Activated naive CD4-positive, alpha-beta T cell (primary cell): Measurements from ENCODE around the gene TBCK.

Experiments
- DNase-seq, 4 experiments: peaks; one replicate each; lab custom pipeline; 2025; lab: John Stamatoyannopoulos, UW

The TBCK gene

GRCh38 chr4:105991726-105992125, 324.3 kb downstream of the TBCK start:
- no peak for DNase-seq
